Esophagus muscularis mucosa (tissue), 4 donors: ENCODE results near the gene AAK1.

Experiments used
- EP300 ChIP-seq: sonication (generic); formaldehyde crosslinking; IDR thresholded peaks from one replicate; pipeline ENCODE4 v1.6.1; 2017; ENCODE audit warnings: antibody characterized with exemption
- POLR2A ChIP-seq: fragments of 450-650 bp; IDR thresholded peaks from one replicate; pipeline ENCODE4 v1.6.1; 2017; ENCODE audit warnings: antibody characterized with exemption, moderate library complexity, mild to moderate bottlenecking, low read depth
- POLR2AphosphoS5 ChIP-seq, 2 donors: sonication (generic); formaldehyde crosslinking; IDR thresholded peaks; one replicate each; pipeline ENCODE4 v1.6.1; 2017; ENCODE audit warnings: antibody characterized with exemption in 2 of 2
- TF ChIP-seq, protein P1 (sequence below), 3 experiments: fragments of 200-600 bp in 2 of 3; fragments of 450-650 bp in 1 of 3; sonication (generic) in 2 of 3; IDR thresholded peaks; one replicate each; pipeline ENCODE4 v1.5.1; 2017 to 2019; ENCODE audit warnings: antibody characterized with exemption in 3 of 3, mild to moderate bottlenecking in 2 of 3, moderate library complexity in 1 of 3

- TF ChIP-seq, protein P1, sequence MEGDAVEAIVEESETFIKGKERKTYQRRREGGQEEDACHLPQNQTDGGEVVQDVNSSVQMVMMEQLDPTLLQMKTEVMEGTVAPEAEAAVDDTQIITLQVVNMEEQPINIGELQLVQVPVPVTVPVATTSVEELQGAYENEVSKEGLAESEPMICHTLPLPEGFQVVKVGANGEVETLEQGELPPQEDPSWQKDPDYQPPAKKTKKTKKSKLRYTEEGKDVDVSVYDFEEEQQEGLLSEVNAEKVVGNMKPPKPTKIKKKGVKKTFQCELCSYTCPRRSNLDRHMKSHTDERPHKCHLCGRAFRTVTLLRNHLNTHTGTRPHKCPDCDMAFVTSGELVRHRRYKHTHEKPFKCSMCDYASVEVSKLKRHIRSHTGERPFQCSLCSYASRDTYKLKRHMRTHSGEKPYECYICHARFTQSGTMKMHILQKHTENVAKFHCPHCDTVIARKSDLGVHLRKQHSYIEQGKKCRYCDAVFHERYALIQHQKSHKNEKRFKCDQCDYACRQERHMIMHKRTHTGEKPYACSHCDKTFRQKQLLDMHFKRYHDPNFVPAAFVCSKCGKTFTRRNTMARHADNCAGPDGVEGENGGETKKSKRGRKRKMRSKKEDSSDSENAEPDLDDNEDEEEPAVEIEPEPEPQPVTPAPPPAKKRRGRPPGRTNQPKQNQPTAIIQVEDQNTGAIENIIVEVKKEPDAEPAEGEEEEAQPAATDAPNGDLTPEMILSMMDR (IDR thresholded peaks at IDR 0.05), result no peak
- no peak for TF ChIP-seq POLR2AphosphoS5 (IDR thresholded peaks at IDR 0.05)
- no peak for TF ChIP-seq EP300
- TF ChIP-seq POLR2A, result no peak
These were observed 89.5 kb downstream of the AAK1 start for GRCh38 chr2:69553991-69554390.
